Small intestine (tissue), 7 donors: ENCODE data around the gene TMEM232. TPM values are rescaled to one million over a fixed set of nuclear protein-coding genes. Genes with fewer than 3 reads are reported as not detected.

Experiments
- DNase-seq, 2 donors: peaks; one replicate each; pipeline versions ENCODE4 v3.0.0 to v3.0.0-alpha.2; 2013
- FAIRE-seq: peaks from 2 replicates; lab custom pipeline; 2012; peaks lifted over from hg19 to GRCh38; lab: Jason Lieb, UNC
- H3K27ac ChIP-seq, 3 donors: one replicate each; pipeline ENCODE4 v1.5.1; 2013; ENCODE audit warnings: low read length in 2 of 3, mild to moderate bottlenecking in 2 of 3, control low read depth in 1 of 3, inconsistent platforms in 1 of 3, low read depth in 1 of 3, moderate library complexity in 1 of 3
- H3K27me3 ChIP-seq, 3 donors: one replicate each; pipeline ENCODE4 v1.6.1; 2013; ENCODE audit warnings: low read length in 3 of 3, inconsistent platforms in 1 of 3; ENCODE audit not compliant: control insufficient read depth in 3 of 3, insufficient read depth in 3 of 3
- H3K36me3 ChIP-seq, 3 donors: one replicate each; pipeline ENCODE4 v1.6.1; 2013; ENCODE audit warnings: low read length in 3 of 3, inconsistent platforms in 1 of 3, low read depth in 1 of 3, mild to moderate bottlenecking in 1 of 3, moderate library complexity in 1 of 3; ENCODE audit not compliant: control insufficient read depth in 3 of 3, insufficient read depth in 2 of 3
- H3K4me1 ChIP-seq, 3 donors: one replicate each; pipeline ENCODE4 v1.6.1; 2013; ENCODE audit warnings: low read length in 2 of 3, inconsistent platforms in 1 of 3, low read depth in 1 of 3, mild to moderate bottlenecking in 1 of 3, moderate library complexity in 1 of 3; ENCODE audit not compliant: control insufficient read depth in 3 of 3, insufficient read depth in 2 of 3
- H3K4me3 ChIP-seq, 3 donors: one replicate each; pipeline ENCODE4 v1.5.1; 2013; ENCODE audit warnings: low read length in 3 of 3, control low read depth in 1 of 3, inconsistent platforms in 1 of 3, low read depth in 1 of 3, mild to moderate bottlenecking in 1 of 3, moderate library complexity in 1 of 3
- H3K9me3 ChIP-seq, 2 donors: one replicate each; pipeline ENCODE4 v1.6.1; 2013; ENCODE audit warnings: low read depth in 1 of 2, low read length in 1 of 2; ENCODE audit not compliant: control insufficient read depth in 2 of 2, insufficient read depth in 1 of 2
- WGBS, 3 donors: extraction: QIAGEN DNeasy Blood & Tissue Kit; methylation state at CpG; one replicate each; pipeline ENCODE4 v1.1.7; 2013; 5-methylcytosine and 5-hydroxymethylcytosine counted together
- polyA plus RNA-seq, 4 donors: library from polyadenylated mRNA; stranded (reverse) in 3 of 4; unstranded in 1 of 4; fragments of 200-250 nt in 3 of 4; fragments of 120-200 nt in 1 of 4; gene quantifications; one replicate each; pipeline versions ENCODE4 v1.2.1 to v1.2.3, GENCODE V29; 2013
- donor health status: healthy with polysubstance abuse.
- donor health status: control.
- donor health status: control.
- donor health status: Bipolar disorder and iron deficiency.
- donor health status: healthy.

TMEM232 gene
- polyA plus RNA-seq, 4 donors = 0.27 to 2.5 (median 1.0) TPM

GRCh38 chr5:110753600-110753999 lies 27.1 kb upstream of the TMEM232 start:
- no peak overlapping the region for H3K27ac ChIP-seq
- 76 to 96% (median 91%) methylated on average over 2 of the region's 2 CpGs for whole genome bisulfite sequencing, 3 donors

GRCh38 chr5:110752953-110753352 lies 26.5 kb upstream of the TMEM232 start:
- FAIRE-seq (no peak), DNase-seq (no peak)
- no peaks in the 10 kb centered on the region for H3K27me3 ChIP-seq
- WGBS, 3 donors = 65 to 75% (median 66%) methylated on average over 1 of the region's 1 CpG
- peaks cover 0 to 6% (median 3%) of the 10 kb centered on the region in 3 donors for H3K36me3 ChIP-seq
- H3K9me3 ChIP-seq = no peaks in the 10 kb centered on the region
- H3K27ac ChIP-seq = peak overlapping the region in 1 of 3 donors; percentile 89
- no peaks in the 10 kb centered on the region for H3K4me1 ChIP-seq
- no peak overlapping the region for H3K4me3 ChIP-seq

More at GRCh38 chr5:110753600-110753999, 27.1 kb upstream of the TMEM232 start:
- FAIRE-seq = no peak
- no peak overlapping the region for H3K4me3 ChIP-seq
- H3K36me3 ChIP-seq = peaks cover 0 to 6% (median 3%) of the 10 kb centered on the region in 3 donors
- H3K4me1 ChIP-seq = no peaks in the 10 kb centered on the region
- DNase-seq = no peak
- H3K27me3 ChIP-seq = no peaks in the 10 kb centered on the region
- H3K9me3 ChIP-seq = no peaks in the 10 kb centered on the region

GRCh38 chr5:110751902-110752762 lies 25.7 kb upstream of the TMEM232 start:
- WGBS, 3 donors = 57 to 79% (median 61%) methylated on average over 8 of the region's 8 CpGs
- Histone ChIP-seq H3K27ac (peak overlapping the region in 1 of 3 donors; percentile 89), H3K4me3 (no peak overlapping the region), H3K9me3 (no peaks in the 10 kb centered on the region), H3K4me1 (no peaks in the 10 kb centered on the region), H3K36me3 (peaks cover 0 to 6% (median 3%) of the 10 kb centered on the region in 3 donors), H3K27me3 (no peaks in the 10 kb centered on the region)
- DNase-seq (peak in 1 of 2 donors; percentile 20), FAIRE-seq (no peak)

GRCh38 chr5:110738812-110739651 lies 12.6 kb upstream of the TMEM232 start, which contains the start of gene SLC25A46:
Gene SLC25A46 (plus strand): TSS chr5:110739007. CDS start chr5:110739120, 113 bp downstream.
- H3K9me3 ChIP-seq = no peaks in the 10 kb centered on the region
- H3K4me1 ChIP-seq = peaks cover 0 to 2% (median 2%) of the 10 kb centered on the region in 3 donors
- FAIRE-seq = no peak
- peak; percentile 93 to 96 for DNase-seq
- 0% methylated on average over 62 of the region's 62 CpGs for WGBS, 3 donors
- H3K4me3 ChIP-seq = peak within 1 kb of the TSS; percentile 87 to 94 (median 89)
- peak within 1 kb of the TSS; percentile 76 to 95 (median 94) for H3K27ac ChIP-seq
- no peaks in the 10 kb centered on the region for H3K36me3 ChIP-seq
- no peaks in the 10 kb centered on the region for H3K27me3 ChIP-seq

- FAIRE-seq (no peak), DNase-seq (no peak)
- 0 to 2% (median 0%) methylated on average over 13 to 14 of the region's 14 CpGs for WGBS, 3 donors
- no peaks in the 10 kb centered on the region for H3K27me3 ChIP-seq
- H3K4me3 ChIP-seq = peak overlapping the region; percentile 87 to 94 (median 89)
- H3K4me1 ChIP-seq = peaks cover 0 to 2% (median 2%) of the 10 kb centered on the region in 3 donors
- H3K9me3 ChIP-seq = no peaks in the 10 kb centered on the region
- H3K27ac ChIP-seq = peak overlapping the region; percentile 66 to 95 (median 94)
- H3K36me3 ChIP-seq = no peaks in the 10 kb centered on the region
Measured at GRCh38 chr5:110738503-110738811, 12.0 kb upstream of the TMEM232 start.

GRCh38 chr5:110736753-110737152 lies 10.3 kb upstream of the TMEM232 start:
- H3K9me3 ChIP-seq = no peaks in the 10 kb centered on the region
- FAIRE-seq (peak; percentile 91), DNase-seq (peak; percentile 76 to 91)
- H3K36me3 ChIP-seq = no peaks in the 10 kb centered on the region
- no peaks in the 10 kb centered on the region for H3K27me3 ChIP-seq
- 11 to 45% (median 24%) methylated on average over 3 of the region's 3 CpGs for WGBS, 3 donors
- peak overlapping the region in 2 of 3 donors; percentile 14 to 19 for H3K4me3 ChIP-seq
- peaks cover 0 to 2% (median 2%) of the 10 kb centered on the region in 3 donors for H3K4me1 ChIP-seq
- H3K27ac ChIP-seq = peak overlapping the region; percentile 58 to 86 (median 85)

- Histone ChIP-seq H3K4me1 (peaks cover 0 to 2% (median 2%) of the 10 kb centered on the region in 3 donors), H3K27me3 (no peaks in the 10 kb centered on the region), H3K4me3 (no peak overlapping the region), H3K9me3 (no peaks in the 10 kb centered on the region), H3K27ac (no peak overlapping the region), H3K36me3 (peaks cover 0 to 3% (median 0%) of the 10 kb centered on the region in 3 donors)
- DNase-seq (no peak), FAIRE-seq (no peak)
- 13 to 33% (median 27%) methylated on average over 1 of the region's 1 CpG for WGBS, 3 donors
Measured at GRCh38 chr5:110735556-110735955, 9.1 kb upstream of the TMEM232 start.

GRCh38 chr5:110734101-110734500 lies 7.6 kb upstream of the TMEM232 start:
- Histone ChIP-seq H3K27ac (no peak overlapping the region), H3K36me3 (peaks cover 0 to 3% (median 0%) of the 10 kb centered on the region in 3 donors), H3K9me3 (no peaks in the 10 kb centered on the region), H3K4me1 (peaks cover 0 to 2% (median 2%) of the 10 kb centered on the region in 3 donors), H3K4me3 (no peak overlapping the region), H3K27me3 (no peaks in the 10 kb centered on the region)
- WGBS, 3 donors = 91 to 97% (median 96%) methylated on average over 2 of the region's 2 CpGs
- no peak for DNase-seq
- FAIRE-seq = no peak
